Activated CD8-positive, alpha-beta memory T cell treated with anti-CD3 and anti-CD28 coated beads for 36 hours (primary cell): Measurements from ENCODE around the gene RFX3. TPM values are rescaled to one million over a fixed set of nuclear protein-coding genes. Genes with fewer than 3 reads are reported as not detected.
"Not testable (repeated sequence)": the region's sequence is repeated elsewhere in the genome, so short reads cannot be mapped to it uniquely, and the experiment has no call there.

Source experiments
- CTCF ChIA-PET: fragments of 350-600 bp; sonication (Branson Sonifier 250); formaldehyde crosslinking; loops from one replicate; lab custom pipeline; 2021; ENCODE audit warnings: antibody characterized with exemption; lab: Charles Lee
- POLR2A ChIA-PET: fragments of 350-600 bp; sonication (Branson Sonifier 250); formaldehyde crosslinking; loops from one replicate; lab custom pipeline; 2021; ENCODE audit warnings: antibody characterized with exemption; lab: Charles Lee
- total RNA-seq, 2 experiments: library from RNA; stranded (reverse); gene quantifications; one replicate each; pipeline ENCODE4 v1.2.3, GENCODE V29; 2021

The RFX3 gene
- total RNA-seq, 2 experiments from 2014 or later = 12.4 to 13.2 TPM

DNA sequence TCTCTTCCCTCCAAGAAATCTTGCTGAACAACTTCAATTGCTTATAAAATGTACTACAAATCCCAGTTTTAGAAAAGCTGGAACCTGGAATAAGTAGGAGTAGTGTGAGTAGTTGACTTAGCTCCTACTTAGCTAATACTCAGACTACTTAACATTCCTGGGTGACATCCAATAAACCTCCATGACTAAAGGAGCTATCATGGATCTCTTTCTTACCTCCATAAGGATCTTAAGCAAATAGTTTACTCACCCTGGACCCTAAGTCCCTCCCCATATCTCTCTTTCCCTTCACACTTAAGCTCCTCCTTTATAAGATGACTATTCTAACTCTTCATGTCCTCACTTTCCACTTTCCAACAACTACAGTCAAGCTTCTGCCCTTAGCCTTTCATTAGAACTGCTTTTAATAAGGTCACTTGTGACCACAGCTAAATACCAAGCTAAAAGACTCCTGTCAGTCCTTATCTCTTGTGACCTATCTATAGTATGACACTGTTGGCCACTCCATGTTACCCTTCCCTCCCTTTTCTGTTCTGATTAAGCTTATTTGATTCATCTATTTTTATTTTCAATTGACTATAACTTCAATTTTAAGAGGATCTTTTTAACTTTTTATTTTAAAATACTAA lies 194.9 kb downstream of the RFX3 start:
- POLR2A ChIA-PET = no interaction called here
- CTCF ChIA-PET = interaction anchor here (1.4 kb wide), 1 partner anchor 111 kb away, joined by 3 read pairs; no protein-coding TSS in a partner anchor

DNA sequence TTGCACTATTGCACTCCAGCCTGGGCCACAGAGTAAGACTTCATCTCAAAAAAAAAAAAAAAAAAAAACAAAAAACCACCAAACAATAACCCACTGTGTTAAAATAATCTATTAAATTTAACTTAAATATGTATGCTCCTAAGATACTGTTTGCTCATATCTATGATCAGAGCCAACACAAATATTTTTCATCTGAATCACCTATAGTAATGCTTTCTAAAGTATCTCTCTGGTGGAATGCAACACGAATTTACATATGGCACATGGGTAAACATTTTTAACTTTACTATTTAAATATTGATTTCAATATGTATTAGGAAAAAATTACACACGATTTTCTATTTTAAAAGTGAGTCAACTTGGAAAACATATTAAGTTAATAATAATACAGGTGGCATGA lies 196.4 kb downstream of the RFX3 start:
- ChIA-PET CTCF (no interaction called here), POLR2A (no interaction called here)

DNA sequence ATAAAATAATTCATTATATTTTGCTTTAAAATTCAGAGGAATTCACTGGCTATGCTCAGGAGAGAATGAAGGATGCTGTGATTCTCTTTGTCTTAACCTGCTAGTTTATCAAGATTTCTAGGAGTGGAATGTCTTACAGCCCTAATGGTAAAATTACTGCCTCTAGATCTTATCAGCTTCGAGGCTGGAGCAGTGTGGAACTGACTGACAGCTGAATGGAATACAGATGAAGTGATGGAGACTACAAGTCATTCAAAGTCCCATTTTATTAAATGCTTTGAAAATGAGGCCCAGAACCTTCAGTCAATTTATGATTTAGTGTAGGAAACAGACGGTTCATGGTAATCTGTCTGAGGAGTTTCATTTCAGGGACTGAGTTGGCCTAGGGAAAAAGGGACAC lies 202.1 kb downstream of the RFX3 start:
- CTCF ChIA-PET = no interaction called here
- POLR2A ChIA-PET = no interaction called here

DNA sequence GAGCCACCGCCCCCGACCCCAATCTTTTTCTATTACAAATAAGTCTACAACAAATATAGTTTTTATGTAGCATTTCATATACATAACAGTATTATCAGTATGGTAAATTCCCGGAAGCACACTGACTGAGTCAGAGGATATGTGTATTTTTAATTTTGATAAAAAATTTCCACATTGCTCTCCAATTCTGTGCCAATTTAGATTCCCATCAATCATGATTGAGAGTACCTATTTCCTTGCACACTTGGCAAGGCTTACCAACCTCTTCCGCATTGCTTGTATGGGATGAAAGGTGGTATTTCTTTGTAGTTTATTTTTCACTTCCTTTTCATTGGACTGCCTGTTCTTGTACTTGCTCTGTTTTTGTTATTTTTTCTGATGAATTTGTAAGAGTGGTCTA lies 204.6 kb downstream of the RFX3 start:
- CTCF ChIA-PET = no interaction called here
- POLR2A ChIA-PET = no interaction called here

DNA sequence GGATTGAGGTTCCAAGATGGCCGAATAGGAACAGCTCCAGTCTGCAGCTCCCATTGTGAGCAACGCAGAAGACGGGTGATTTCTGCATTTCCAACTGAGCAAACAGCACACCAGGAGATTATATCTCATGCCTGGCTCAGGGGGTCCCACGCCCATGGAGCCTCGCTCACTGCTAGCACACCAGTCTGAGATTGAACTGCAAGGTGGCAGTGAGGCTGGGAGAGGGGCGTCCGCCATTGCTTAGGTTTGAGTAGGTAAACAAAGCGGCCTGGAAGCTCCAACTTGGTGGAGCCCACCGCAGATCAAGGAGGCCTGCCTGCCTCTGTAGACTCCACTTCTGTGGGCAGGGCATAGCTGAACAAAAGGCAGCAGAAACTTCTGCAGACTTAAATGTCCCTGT lies 213.2 kb downstream of the RFX3 start:
- POLR2A ChIA-PET = interaction anchor here (0.6 kb wide), 1 partner anchor 9 kb away, joined by 3 read pairs; no protein-coding TSS in a partner anchor
- CTCF ChIA-PET = not testable (repeated sequence)

DNA sequence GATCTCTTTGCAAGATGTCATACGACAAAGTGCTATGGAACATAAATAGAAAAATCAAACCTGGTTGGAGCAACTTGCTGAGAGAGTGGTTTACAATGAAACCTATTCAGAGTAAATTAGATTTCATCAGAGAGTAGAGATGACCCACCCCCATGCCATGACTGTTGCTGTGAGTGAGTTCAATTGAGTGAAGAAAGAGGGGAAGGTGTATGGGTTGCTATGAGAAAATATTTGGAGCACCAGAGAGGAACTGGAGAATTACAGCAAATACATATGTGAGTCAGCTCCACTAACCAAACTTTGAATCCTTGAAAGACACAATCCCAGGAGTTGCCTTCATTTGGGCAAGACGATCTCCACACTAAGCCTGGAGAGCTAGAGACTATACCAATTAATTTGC lies 217.2 kb downstream of the RFX3 start:
- CTCF ChIA-PET = no interaction called here
- POLR2A ChIA-PET = no interaction called here

DNA sequence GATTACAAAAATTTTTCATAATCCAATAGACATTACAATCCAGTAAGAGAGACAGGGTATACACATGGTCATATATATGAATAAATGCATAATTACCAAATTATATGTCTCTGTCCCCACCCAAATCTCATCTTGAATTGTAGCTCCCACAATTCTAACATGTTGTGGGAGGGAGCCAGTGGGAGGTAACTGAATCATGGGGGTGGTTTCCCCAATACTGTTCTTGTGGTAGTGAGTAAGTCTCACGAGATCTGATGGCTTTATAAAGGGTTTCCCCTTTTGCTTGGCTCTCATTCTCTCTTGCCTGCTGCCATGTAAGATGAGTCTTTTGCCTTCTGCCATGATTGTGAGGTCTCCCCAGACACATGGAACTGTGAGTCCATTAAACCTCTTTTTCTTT lies 221.4 kb downstream of the RFX3 start:
- POLR2A ChIA-PET, CTCF ChIA-PET: not testable (repeated sequence)

DNA sequence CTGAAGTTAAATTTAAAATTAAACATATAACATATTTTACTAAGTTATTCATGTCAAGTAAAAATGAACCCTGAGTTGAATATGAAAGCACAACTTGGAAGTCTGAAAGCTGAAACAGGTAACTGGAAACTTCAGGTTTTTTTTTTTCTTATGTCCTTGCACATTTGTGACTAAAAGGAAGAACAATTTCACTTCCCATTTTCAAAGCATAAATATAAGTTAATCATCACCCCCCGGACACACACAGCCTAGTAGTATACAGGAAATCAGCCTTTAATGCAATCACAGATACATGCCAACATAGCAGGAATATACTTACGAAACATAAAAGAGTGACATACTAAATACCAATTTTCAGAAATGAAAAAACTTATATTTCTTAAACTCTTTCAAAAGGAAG lies 225.9 kb downstream of the RFX3 start:
- CTCF ChIA-PET = no interaction called here
- POLR2A ChIA-PET = no interaction called here

DNA sequence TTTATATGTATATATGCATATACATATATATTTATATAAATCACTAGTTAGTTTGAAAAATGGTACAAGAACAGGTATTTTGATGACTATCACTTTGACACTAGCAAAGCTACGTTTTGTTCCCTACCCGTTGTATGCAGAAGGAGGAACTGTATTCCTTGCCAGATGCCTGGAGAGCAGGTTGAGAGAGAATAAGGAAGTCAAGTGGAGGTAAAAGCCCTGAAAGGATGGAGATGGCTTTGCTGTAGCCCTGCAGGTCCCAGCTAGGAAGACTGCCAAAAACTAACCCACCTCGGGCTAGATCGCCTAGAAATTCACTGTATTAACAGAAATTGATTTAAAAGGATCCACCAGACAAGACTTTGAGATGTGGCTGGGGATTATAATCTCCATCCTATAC lies 229.3 kb downstream of the RFX3 start:
- CTCF ChIA-PET = no interaction called here

DNA sequence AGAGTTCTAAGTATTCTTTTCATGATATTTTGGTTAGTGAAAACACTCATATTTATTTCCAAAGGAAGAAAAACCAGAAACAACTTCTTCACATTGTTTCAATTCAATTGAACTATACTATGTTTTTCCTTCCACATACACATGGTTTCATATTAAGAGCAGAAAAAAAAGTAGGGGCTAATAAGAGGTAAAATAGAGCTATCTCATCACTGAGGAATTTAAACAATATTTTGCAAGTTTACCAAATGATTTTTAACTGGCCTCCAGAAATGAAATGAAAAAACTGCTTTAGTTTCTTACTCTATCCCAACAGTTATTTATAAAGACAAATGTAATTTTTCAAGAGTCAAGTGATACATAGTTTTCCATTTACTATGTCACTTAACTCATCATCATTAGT lies 233.5 kb downstream of the RFX3 start:
- CTCF ChIA-PET = no interaction called here
- POLR2A ChIA-PET = interaction anchor here (0.6 kb wide), 1 partner anchor 107 kb away, joined by 6 read pairs; no protein-coding TSS in a partner anchor

More for the DNA sequence above, 229.3 kb downstream of the RFX3 start:
- POLR2A ChIA-PET = interaction anchor here (0.7 kb wide), 1 partner anchor 1689 kb away, joined by 3 read pairs; the partner anchor contains the start of gene JAK2

DNA sequence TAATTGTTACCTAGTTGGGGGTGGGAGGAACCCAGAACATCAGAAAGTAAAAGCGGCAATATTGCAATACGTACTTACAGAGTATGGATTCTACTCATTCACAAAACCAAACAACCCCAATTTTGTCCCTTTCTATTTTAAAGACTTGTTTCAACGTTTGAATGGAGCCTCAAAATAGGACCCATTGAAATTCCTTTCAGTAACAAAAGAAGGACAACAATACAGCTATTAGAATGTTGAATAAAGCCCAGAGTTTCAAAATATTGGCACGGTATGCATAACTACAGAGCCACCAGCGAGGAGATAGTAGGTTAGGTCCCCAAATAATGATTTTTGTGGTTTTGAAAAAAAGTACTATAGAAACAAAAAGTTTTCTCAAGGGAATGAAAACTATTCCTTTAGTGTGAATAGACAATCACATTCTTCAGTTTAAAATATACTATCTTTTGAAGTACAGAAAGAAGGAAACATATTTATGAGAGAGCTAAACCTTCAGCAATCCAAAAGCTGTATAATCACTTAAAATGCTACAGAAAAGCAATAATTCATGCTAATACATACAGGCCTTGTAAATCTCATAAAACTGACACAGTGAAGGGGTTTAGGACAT lies 235.5 kb downstream of the RFX3 start:
- ChIA-PET POLR2A (no interaction called here), CTCF (no interaction called here)

DNA sequence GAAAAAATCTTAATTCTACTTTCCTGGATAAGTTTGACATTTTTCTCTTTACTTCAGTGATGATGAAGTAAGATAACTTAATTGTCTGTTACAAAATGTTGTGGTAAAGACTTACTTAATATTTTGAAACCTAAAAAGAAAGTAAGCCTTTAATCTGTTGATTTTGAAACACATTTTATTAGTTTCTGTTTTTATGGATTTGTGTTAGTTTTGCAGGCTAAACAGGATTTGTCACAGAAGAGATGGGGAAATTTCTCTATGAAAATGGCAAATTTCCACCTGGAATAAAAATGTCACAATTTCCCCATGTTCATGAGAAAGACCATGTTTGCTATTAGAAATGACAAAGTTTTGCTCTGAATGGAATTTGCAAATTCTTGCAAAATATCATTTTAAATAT lies 237.1 kb downstream of the RFX3 start:
- POLR2A ChIA-PET = no interaction called here
- CTCF ChIA-PET = no interaction called here

DNA sequence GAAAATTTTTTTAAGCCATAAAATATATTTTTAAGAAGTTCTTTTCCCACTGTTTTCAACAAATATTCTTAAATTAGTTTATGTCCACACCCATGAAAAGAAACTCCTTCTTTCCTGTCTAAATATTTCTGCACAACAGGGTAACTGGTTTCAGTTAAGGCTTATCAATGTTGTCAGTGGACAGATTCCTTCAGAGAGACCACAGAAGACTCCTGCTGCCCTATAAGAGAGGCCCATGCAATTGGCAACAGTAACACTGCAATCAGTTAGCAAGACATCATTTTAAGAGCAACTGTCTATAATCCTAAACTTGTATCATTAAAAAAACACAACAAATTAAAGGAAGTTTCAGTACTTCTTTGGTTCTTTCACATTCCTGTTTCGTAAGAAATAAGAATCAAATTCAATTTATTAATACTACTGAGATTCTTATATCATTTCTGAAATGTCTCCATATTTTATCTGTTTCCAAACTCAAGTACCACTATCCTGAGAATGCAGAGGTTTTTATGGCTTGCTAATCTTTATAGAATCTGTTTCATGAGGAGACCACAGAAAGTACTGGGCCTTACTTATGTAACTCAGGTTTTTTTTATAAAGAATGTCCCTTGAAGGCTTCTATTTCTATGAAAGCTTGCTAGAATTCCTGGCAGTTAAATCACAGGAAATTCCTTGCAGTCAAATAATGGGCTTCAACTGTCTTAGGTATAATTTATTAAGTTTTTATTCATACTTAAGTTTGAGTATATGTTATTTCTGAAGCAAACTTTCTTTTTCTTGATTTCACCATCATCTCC lies 240.2 kb downstream of the RFX3 start:
- POLR2A ChIA-PET = no interaction called here

DNA sequence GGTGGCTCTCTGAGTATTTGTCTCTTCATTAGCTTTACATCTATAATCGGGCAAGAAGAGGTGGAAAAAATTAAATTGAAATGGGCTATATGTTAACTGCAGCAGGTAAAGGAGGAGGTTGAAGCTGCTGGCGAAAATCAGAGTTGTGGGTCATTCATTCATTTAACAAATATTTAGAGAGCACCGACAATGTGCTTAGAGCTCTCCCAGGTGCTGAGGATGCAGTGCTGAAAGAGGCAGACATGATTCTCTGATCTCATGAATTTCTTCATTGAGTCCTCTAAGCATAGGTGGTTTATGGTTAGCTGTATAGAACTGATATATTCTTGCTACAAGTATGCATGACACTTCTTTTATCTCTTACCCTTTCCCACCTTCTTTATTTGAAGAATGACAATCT lies 243.4 kb downstream of the RFX3 start:
- ChIA-PET CTCF (no interaction called here), POLR2A (no interaction called here)

More for the DNA sequence above, 240.2 kb downstream of the RFX3 start:
- CTCF ChIA-PET = no interaction called here

DNA sequence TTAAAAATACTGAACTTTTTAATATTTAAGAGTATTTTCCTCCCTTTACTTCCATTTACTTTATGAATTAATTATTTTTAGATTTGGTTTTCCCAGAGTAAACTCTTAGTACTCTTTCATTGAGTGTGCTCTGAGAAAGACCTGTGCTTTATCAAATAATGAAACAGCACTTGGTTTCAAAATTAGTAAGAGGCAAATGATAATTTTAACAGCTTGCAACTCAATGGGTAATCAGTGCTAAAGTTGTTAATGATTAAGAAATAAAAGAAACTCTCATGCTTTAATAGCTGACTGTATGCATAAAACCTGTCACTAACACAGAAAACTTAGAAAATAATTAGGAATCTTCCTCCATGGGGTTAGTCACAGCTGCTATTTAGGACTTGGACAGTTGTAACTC lies 244.4 kb downstream of the RFX3 start:
- CTCF ChIA-PET = no interaction called here
- POLR2A ChIA-PET = no interaction called here

DNA sequence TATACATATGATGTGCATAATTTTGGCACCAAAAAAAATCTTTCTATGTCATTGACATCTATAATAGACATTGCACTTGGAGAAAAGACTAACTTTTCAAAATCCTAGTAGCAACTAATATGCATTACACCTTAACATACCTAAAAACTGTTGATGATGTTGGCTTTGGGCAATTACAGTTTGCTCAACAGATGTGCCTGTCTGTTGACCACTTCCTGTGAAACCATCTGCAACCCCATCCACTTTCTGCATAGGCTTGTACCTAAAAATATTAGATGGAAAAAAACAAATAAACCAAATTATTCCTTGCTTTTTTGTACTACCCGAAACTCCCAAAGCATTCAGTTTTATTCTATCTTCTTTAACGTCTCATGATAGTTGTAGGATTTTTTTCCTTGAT lies 248.6 kb downstream of the RFX3 start:
- ChIA-PET CTCF (no interaction called here), POLR2A (no interaction called here)

DNA sequence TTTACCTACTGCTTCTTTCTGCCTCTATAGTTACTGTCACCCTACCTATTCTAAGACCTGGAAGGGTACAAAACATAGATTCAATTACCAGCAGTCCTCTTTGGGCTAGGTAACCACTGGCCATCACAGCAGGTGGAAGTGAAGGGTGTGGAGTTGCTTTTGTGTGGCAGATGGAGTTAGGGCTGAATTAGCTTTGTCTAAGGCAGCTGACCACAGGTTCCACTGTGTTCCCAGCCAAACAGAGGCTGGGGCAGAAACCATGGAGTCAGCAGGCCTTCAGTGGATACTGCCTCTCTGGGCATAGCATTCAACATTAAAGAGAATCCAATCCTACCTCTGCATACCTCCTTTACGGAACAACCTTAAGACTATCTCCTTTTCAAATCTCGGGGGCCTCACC lies 254.2 kb downstream of the RFX3 start:
- POLR2A ChIA-PET = no interaction called here
- CTCF ChIA-PET = no interaction called here

DNA sequence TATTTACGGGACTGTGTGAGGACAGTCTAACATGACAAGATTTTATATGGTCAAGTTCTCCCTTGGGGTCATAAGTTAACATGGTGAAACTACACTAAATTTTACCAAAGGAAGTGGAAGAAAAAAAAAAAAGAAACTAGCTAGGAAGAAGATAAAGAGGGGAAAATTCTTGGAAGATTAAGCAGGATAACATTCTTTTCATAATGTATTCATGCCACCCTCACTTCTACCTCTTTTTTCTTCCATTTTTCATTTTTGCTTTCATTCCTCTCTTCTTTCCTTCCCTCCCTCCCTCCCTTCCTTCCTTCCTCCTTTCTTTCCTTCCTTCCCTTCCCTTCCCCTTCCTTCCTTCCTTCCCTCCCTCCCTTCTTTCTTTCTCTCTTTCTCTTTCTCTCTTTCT lies 254.6 kb downstream of the RFX3 start:
- CTCF ChIA-PET = interaction anchor here (0.6 kb wide), 1 partner anchor 198 kb away, joined by 4 read pairs; no protein-coding TSS in a partner anchor
- POLR2A ChIA-PET = no interaction called here

DNA sequence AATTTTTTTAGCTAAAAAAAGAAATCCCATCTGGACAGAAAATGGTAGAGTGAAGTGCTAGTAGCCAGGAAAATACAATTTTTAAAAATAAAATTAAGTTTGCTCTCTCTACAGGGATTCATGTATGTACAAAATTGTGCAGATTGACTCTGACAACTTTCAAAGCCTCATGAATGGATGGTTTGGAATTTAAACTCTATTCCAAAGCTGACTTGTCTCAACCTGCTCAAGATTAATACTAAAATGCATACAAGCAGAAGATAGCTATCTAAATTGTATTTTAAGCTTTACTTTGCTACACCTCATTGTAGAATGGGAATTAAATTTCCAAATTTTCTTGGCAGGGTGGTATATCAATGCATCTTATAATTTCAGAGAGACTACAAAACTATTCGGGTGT lies 257.6 kb downstream of the RFX3 start:
- POLR2A ChIA-PET = no interaction called here
- CTCF ChIA-PET = no interaction called here

DNA sequence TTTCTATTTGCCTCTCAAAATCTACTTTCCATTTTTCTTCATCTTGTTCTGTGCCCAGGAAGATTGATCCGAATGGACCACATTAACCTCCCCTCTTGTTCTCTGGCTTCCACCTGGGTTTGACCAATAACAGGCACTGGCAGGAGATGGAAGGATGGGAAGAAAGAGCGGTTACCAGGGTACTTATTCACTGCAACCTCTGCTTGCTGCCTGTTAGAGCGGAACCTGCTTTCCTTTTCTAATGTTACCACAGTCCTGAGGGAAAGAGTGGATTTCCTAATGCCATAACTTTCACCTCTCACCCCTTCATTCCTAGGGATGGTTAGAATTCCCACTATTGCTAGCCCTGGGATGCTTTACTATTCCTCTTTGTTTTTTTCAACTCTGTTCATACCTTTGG lies 262.1 kb downstream of the RFX3 start:
- ChIA-PET POLR2A (no interaction called here), CTCF (no interaction called here)
